ENCODE data around the gene TANK. TPM values are rescaled to one million over a fixed set of nuclear protein-coding genes. Genes with fewer than 3 reads are reported as not detected.
"Not testable (repeated sequence)": the region's sequence is repeated elsewhere in the genome, so short reads cannot be mapped to it uniquely, and the experiment has no call there.

The TANK gene
- total RNA-seq, 1 experiment from 2014 or later: 64.4 TPM

DNA sequence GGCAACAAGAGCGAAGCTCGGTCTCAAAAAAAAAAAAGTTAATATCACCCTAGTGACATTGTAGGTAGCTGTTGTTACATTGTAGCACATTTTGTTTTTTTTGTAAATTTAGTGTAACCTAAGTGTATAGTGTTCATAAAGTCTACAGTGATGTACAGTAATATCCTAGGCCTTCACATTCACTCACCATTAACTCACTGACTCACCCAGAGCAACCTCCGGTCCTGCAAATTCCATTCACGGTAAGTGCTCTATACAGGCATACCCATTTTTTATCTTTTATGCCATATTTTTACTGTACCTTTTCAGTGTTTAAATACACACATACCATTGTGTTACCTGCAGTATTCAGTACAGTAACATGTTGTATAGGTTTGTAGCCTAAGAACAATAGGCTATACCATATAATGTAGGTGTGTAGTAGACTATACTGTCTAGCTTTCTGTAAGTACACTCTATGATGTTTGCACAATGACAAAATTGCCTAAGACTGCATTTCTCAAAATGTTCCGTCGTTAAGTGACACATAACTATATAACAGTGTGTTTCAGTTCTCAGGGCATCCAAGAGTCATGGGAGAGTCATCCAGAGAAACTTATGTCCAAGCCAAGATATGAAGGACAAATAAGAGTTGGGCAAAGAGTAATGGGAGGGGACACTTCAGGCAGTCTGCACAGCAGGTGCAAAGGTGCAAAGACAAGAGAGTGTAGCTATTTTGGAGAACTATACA, 68.4 kb downstream of the TANK start:
- no peak for DNase-seq (ENCODE audit: low spot score)

DNA sequence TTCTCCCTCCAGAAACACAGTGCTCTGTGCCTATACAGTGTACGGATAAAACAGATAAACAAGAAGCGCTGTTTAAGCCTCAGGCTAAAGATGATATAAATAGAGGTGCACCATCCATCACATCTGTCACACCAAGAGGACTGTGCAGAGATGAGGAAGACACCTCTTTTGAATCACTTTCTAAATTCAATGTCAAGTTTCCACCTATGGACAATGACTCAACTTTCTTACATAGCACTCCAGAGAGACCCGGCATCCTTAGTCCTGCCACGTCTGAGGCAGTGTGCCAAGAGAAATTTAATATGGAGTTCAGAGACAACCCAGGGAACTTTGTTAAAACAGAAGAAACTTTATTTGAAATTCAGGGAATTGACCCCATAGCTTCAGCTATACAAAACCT, 70.7 kb downstream of the TANK start:
- no peak for DNase-seq (ENCODE audit: low spot score)

DNA sequence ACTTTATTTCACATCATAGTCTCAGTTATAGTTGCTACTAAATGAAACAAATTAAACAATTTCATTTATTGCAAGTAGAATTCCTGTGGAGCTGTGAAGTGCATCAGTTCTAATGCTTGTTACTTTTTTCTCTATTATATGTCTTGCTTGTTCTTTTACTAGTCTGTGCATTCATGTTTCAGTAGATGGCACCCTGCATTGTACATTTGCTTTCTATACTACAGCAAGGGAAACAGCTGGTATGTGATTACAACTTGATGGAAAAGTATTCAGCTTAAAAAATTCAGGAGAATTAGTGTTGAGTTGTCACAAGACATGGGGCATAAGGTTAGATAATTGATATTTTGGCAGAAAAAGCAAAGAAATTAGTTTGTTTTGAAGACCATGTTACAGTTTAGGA, 72.3 kb downstream of the TANK start:
- no peak for DNase-seq (ENCODE audit: low spot score)

DNA sequence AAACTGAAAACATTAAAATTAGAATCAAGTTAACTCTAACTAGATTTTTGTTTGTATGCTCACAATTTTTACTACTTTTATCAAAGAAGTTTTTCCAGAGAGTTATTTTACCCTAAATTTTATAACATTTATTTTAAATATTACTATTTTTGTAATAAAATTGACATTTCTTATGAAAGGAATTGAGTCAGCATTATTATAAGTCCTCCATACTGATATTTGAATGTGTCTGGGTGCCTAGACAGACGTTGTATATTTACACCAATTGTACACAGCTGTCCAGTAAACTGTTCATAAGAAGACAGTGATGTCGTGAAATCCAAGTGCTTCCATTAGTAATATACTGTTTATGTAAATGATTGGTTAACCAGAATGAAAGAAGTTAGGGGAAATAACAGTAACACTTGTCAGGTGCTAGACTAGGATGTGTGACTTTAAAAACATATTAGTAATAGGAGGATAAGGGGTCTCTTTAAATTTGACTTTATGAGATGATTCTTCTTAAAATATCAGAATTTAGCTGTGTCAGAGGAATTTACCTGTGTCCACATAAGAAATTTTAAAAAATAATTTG, 73.7 kb downstream of the TANK start:
- no peak for DNase-seq (ENCODE audit: low spot score)

DNA sequence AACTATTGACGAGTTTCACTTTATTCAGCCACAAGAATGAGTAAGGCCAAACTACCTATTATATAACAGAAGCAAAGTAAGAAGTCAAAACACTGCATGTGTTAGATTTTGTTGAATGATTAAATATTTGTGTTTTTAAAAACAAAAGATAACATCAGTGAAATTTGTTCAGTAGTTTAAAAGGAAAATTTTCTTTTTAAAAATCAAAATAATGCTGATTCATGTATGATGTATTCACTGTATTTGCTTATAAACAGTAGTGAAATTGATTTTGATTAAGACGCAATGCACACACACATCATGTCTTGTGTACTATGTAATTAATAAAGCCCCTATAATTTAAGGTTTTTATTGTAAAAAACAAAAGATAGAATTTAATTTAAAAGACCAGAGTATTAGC, 74.4 kb downstream of the TANK start:
- no peak for DNase-seq (ENCODE audit: low spot score)

DNA sequence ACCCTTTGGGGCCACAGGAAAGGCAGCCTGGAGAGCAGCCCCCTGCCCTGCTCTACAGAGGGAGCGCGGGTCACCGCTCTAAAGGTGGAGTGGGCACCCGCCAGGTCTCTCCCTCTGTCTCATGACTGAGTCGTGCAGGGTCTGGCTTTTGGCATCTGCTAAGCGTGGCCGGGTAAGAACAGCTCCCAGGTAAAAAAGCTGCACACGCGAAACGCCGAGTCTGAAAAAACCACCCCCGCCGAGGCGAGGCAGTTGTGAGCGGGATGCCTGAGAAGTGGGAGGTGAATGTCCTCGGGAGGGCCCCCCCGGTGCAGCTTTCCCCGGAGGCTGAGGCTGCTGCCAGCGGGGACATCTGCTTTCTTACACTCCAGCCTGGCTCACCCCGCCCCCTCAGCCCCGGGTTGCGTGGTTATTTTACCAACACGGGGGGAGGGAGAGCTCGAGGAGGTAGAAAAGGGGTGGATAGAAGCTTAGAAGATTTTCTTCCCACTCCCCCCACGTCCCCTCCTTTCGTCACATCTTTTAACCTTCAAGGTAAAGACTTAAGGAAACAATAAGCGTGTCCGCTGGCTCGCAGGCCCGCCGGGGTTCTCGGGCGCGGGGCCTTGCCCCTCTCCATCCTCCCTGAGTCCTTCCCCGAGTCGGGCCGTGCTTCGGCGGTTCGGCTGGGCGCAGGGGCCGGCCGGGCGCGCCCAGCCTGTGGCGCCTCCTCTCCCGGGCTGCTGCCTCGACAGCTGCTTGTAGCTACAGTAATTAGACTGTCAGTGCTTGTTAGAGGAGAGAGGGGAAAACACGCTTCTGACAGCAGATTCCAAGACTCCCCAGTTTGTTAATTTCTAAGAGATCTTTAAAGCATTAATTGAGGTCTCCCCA, 77.4 kb downstream of the TANK start:
- DNase-seq (ENCODE audit: low spot score): no peak

DNA sequence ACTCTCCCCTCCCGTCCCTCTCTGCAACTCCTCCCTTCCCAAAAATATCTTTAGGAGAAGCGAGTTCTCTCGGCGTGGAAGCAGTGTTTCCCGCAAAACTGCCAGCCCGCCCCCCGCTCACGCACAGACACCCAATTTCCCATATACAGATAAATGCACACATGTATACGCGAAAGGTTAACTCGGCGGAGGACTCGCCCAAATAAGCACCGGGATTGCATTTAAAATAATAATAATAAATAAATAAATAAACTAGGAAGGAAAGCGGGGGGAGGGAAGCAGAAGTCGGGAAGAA, 78.0 kb downstream of the TANK start:
- no peak for DNase-seq (ENCODE audit: low spot score)

DNA sequence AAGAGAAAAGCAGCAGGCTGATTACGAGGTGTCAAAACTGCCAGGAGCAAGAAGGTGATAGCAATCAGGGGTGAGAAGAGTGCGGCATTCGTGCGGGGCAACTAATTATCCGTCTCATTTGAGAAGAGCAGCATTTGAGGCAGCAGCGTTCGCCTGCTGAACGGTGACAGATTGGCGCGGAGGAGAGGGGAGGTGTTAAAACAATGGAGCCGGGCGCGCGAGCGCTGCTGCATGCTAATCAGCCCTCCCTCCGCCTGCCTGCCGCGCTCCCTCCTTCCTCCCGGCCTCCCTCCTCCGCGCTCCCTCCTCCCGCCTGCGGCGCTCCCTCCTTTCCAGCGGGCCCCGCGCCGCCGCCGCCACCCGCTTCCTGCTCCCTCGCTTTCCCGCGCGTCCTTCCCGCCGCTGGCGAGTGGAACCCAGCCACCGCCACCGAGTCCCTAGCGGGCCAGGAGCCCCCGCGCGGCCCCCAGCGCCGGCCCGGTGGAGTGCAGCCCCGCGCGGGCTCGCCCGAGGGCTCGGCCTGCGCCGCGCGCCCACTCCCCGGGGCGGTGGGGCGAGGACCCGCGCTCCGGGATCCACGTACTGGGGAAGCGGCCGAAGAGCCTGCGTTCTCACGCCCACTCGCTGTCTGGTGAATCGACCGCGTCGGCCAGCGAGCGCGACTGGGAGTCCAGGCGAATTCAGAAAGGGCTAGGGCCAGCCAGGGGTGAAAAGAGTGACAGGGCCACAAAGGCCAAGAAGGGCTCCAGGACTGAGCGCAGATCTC, 78.5 kb downstream of the TANK start:
- DNase-seq (ENCODE audit: low spot score): no peak

DNA sequence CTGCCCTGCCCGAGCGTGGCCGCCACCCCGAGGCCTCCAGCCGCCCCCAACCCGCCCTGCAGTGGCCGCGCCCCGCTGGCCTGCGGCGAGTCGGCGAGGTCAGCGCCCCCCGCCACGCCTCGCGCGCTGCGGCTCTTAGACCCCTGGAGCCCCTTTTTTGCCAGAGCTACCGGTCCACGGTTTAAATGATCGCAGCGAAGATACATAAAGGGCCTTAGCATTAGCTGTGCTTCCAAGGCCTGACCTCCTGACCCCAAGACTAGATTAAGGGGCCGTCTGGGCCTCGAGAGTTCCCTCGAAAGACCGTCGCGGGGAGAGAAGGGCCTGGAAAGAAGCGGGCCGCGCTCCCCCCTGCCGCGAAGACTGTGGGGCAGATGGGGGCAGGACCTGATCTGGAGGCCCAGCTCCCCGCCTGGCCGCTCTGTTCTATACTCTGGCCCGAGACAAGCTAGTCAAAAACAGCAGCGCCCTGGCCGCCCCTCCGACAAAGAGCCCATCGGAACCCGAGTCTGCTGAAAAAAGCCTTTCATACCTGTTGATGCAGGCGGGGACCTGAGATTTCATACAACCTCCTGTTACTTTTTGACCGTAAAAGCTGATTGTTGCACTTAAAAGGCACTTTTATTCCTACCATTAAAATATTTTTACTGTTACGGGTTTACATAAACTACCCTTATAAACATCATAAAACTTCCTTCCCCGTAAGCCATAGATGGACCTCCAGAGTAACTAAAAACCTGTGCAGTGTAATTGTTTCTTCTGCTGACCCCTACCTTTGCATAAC, 79.3 kb downstream of the TANK start:
- no peak for DNase-seq (ENCODE audit: low spot score)

DNA sequence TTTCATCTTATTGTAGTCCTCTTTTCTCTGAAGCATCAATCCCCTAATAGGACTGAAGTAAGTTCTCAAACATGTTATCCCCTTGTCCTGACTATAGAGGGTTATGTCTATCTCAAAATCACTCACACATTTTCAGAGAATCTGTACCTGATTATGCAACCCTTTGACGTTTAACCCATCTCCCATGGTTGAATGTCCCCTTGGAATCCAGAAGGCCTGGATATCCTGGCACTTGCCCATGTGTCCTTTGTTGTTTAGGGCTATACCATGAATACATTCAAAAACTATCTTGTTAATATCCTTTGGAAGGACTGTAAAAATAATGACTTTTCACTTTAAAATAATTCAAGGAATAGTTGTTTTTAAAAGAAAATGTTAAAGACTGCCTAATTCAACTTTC, 81.7 kb downstream of the TANK start:
- no peak for DNase-seq (ENCODE audit: low spot score)

DNA sequence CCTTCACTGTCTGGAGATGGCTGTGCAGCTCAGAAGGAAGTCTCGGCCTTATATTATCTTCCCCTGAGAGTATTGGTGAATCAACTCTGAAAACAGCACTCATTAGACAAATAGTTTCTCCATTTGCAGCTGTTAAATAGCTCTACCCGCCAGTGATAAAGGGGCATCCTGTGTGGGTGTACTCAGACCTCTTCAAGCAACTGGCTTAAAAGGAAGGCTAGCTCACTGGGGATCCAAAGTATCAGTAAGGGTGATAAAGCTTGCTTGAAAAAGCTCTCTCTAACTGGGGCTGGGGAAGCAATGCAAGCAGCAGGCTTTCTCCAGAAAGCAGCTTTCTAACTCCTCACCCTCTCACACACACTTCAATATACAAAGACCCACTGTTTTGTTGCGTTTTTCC, 83.1 kb downstream of the TANK start:
- DNase-seq (ENCODE audit: low spot score): no peak

DNA sequence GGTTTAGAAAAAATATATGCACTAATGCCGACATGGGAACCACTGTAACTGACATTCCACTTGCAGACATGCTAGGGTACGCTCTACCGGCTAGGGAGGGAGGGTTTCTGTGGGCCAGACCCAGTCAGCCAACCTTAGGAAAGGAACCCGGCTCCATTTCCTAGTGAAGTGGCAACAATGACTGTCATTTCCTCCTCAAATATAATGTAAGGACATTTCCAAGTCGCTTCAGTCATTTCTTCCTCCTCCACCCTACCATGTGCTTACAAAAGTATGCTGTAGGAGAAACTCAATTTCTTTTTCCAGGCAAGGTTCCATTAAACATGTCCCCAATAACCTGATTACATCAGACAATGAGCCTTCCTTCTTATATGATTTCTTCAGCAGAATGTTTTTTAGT, 83.7 kb downstream of the TANK start:
- DNase-seq (ENCODE audit: low spot score): no peak

DNA sequence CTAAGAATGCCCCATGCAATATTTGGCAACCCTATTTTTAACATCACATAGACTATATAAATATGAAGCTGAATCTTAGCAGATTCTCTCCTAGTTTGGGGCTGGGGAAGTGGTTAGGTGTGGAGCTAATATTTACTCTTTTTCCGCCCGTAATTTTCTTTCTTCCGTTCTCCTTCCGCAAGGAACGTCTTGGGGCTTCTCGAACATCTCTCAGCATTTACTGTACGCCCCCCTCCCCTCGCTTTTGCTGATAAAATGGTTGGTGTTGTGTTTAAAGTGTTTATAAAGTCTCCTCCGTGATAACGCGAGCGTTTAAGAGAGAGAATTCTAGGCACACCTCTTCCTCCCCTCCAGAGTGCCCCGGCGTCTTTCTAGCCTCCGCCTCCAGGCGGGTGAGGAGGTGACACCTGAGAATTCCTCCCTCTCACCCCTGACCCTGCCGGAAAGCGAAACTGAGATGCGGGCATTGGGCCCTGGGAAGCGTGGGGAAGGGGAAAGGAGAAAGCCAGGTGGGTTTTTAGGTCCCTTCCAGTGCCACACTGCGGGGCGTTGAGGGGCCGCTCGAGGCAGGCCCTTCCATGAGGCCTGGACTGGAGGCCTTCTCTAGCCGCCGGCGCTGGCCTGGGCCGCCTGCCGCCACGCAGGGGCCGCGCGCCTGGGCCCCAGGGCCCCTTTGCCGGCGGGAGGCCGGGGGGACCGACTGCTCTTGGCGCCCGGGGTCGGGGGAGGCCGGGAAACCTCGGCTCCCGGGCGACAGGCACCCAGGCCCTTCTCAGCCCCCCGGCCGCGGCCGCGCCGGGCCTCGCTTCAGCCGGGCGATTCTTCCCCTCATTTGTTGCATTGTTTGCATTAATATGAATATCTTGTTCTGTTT, 84.4 kb downstream of the TANK start:
- not testable (repeated sequence) for DNase-seq (ENCODE audit: low spot score)

DNA sequence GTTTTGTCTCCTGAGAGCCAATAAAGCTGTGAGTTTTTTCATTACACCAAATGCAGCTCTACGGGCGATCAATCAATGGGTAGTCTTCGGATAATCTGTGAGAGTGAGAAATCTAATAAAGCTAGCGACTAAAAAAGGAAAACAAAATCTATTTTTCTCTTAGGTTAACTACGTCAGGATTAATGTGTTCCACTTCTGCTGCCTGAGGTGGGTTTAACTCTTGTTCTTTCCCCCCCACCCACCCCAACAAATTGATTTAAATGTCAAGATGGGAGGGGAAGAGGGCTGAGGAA, 85.0 kb downstream of the TANK start:
- DNase-seq (ENCODE audit: low spot score): no peak

DNA sequence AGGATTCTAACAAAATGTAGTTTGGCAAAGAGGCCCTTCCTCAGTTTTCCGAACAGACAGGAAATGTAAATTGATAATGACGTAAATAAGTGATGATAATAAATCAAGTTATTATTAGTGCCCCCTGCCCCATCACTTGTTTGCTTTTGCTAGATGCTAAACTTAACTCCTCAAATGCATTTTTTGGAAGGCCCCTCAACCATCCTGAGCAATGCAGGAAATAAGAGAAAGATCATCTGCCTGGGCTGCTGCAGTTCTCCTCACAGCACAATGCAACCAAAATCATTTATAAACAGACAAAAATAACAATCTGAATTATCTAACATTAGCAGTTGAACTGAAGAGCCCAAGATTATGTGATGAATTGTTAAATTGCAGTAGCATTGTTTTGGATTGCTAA, 85.4 kb downstream of the TANK start:
- no peak for DNase-seq (ENCODE audit: low spot score)

DNA sequence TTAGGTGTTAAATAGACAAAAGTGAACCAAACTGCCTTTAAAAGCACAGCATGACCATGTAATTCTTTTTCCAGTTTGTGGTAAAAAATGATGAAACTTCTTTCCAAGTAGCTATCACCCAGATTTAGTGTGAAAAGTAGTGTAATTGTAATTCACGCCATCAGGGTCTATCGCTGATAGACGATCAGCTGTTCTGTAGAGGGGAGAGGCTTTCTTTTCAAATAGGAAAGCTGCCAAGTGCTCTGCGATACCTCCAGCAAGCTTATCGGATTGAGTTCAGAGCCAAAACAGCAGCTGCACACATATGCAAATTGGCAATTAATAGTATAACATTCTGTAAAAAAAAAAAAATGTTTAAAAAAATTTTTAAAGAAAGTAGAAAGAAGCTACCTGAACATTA, 86.1 kb downstream of the TANK start:
- DNase-seq (ENCODE audit: low spot score): no peak

DNA sequence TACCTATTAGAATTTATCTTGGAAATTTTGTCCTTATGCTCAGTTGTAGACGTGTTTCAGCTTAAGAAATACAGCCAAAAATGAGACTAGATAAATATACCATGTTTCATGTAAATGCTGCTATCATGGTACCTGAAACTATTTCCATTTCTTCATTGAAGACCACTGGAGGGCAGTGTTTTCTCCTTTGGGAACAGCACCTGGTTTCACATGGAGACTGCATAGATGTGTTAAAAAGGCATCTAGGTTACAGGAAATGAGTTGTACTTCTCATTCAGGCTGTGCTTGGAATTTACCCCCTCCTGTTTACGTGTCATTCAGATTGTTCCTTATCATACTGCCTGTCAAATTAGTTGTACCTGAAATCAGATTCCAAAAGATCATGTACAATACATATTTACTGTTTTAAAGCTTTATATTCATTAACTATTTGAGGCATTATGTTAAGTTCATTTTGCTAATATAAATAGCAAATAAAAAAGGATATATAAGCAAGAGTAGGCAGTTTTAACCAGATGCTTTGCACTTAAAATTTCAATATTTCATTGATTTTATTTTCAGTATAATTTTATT, 90.7 kb downstream of the TANK start:
- DNase-seq (ENCODE audit: low spot score): peak; percentile 74

DNA sequence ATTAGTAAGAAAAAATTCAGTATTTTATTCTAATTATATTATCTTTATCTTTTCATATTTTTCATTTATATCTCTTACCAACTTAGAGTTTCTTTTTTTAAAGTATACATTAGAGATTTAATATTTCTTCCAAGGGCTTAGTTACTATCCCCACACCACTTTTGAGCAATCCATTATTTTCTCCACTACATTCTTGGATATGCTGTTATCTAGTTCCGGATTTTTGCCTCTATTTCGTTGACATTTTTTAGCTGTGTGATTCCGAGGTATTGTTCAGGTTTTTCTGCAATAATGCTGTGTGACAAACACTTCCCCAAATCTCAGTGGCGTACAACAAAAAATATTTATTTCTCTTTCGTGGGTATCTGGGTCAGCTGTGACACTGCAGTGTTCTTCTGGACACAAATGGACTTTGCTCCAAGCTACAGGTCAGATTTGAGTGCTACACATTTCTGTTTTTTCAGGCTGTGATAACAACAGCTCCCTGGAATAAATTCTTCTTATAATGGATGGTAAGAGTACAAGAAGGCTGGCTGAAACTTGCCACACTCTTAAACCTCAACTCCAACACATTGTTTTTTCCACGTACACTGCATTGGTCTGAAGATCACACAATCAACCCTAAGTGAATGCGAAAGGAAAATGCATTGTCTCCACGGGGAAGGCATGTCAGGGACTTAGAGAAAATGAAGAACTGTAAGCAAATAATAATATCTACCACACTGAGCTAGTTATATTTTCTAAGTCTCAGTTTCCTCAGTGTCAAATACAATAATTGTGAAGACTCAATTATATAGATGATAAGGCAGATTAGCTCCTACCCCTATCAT, 97.1 kb downstream of the TANK start:
- no peak for DNase-seq (ENCODE audit: low spot score)

DNA sequence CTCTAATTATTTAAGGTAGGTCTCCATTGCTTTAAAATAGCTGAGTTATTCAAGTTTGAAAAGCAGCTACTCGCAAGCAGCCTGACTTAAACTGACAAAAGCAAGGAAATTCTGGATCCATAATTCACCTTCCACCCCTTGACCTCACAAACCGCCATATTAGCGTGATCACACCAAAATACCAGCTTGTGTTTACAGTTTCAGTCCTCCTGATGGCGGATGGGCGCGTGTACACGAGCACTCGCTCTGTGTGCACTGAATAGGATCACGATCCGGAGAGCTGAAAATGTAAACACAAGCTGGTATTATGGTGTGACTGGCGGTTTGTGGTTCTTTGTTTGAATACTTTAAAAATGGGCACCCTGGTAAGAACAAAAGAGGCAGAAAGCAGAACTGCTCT, 105.6 kb downstream of the TANK start:
- DNase-seq (ENCODE audit: low spot score): peak; percentile 63

DNA sequence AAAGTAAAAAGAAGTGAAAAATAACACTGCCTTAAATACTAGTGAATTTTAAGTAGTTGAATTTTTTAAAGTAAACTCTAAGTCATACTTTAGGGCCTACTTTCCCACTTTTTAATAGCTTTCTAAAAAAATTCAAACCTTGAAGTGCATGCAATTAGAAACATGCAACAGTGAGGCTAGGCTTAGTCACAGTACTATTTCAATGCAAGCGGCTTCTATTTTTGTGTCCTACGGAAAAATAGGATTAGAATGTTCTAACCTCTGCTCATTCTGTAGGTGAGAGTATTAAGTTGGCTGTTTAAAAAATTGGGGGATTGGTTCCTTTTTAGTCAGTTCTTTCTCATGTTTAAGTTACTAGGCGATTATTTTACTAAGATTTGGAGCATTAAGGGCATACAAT, 108.9 kb downstream of the TANK start:
- no peak for DNase-seq (ENCODE audit: low spot score)

Data from H4 (cell line).